Astrocyte (in vitro differentiated cells and primary cell): ENCODE results near the gene NIFK.

Source experiments
- EZH2 ChIP-seq: IDR thresholded peaks from 2 replicates; pipeline ENCODE4 v1.6.1; 2012; ENCODE audit warnings: mild to moderate bottlenecking, low read length, inconsistent platforms; ENCODE audit not compliant: insufficient read depth
- TF ChIP-seq, protein P1 (sequence below): IDR thresholded peaks from 2 replicates; pipeline ENCODE4 v1.5.1; 2011; ENCODE audit warnings: low read depth, mild to moderate bottlenecking, inconsistent platforms, low read length, moderate library complexity; ENCODE audit not compliant: insufficient read depth

DNA sequence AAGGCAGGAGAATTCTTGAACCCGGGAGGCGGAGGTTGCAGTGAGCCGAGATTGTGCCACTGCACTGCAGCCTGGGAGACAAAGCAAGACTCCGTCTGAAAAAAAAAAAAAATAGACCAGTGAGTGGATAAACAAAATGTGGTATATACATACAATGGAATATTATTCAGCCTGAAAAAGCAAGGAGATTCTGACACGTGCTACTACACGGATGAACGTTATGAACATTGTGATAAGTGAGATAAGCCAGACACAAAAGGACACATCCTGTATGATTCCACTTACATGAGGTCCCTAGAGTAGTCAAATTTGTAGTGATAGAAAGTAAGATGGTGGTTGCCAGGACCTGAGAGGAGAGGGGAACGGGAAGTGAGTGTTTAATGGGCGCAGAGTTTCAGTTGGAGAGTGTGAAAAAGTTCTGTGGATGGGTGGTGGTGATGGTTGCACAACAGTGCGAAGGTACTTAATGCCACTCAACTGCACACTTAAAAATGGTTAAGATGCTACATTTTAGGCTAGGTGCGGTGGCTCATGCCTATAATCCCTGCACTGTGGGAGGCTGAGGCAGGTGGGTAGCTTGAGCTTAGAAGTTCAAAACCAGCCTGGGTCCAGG lies 38.3 kb downstream of the NIFK start:
- TF ChIP-seq, protein P1, sequence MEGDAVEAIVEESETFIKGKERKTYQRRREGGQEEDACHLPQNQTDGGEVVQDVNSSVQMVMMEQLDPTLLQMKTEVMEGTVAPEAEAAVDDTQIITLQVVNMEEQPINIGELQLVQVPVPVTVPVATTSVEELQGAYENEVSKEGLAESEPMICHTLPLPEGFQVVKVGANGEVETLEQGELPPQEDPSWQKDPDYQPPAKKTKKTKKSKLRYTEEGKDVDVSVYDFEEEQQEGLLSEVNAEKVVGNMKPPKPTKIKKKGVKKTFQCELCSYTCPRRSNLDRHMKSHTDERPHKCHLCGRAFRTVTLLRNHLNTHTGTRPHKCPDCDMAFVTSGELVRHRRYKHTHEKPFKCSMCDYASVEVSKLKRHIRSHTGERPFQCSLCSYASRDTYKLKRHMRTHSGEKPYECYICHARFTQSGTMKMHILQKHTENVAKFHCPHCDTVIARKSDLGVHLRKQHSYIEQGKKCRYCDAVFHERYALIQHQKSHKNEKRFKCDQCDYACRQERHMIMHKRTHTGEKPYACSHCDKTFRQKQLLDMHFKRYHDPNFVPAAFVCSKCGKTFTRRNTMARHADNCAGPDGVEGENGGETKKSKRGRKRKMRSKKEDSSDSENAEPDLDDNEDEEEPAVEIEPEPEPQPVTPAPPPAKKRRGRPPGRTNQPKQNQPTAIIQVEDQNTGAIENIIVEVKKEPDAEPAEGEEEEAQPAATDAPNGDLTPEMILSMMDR, result no peak
- no peak for TF ChIP-seq EZH2
